HL-60 (cell line): ENCODE results near the gene MAFG.

Experiments used
- DNase-seq, 2 experiments: peaks; one replicate each; pipeline ENCODE4 v3.0.0-alpha.2; 2010 to 2020; ENCODE audit warnings: low read depth in 1 of 2, low spot score in 1 of 2
- H3K27ac ChIP-seq: fragments of 250-450 bp; sonication (Bioruptor Pico); replicated peaks from 2 replicates; pipeline ENCODE4 v1.5.1; 2020; ENCODE audit warnings: mild to moderate bottlenecking, moderate library complexity
- H3K27me3 ChIP-seq: fragments of 250-450 bp; sonication (Bioruptor Pico); 2 replicates; pipeline ENCODE4 v1.5.1; 2021; ENCODE audit warnings: mild to moderate bottlenecking, moderate library complexity; ENCODE audit not compliant: insufficient read depth, poor library complexity, severe bottlenecking
- H3K4me3 ChIP-seq: replicated peaks from 2 replicates; pipeline ENCODE4 v1.5.1; 2011; ENCODE audit warnings: mild to moderate bottlenecking, control low read depth, low read length; ENCODE audit not compliant: insufficient read depth
- CTCF ChIP-seq: IDR thresholded peaks from one replicate; pipeline ENCODE4 v1.5.1; 2011; ENCODE audit warnings: low read length, control low read depth, inconsistent platforms; ENCODE audit not compliant: insufficient read depth
- GABPA ChIP-seq: IDR thresholded peaks from 2 replicates; pipeline ENCODE4 v1.6.1; 2012; ENCODE audit warnings: low read depth
- POLR2AphosphoS5 ChIP-seq: IDR thresholded peaks from 2 replicates; pipeline ENCODE4 v1.6.1; 2012; ENCODE audit warnings: low read depth
- SPI1 ChIP-seq: IDR thresholded peaks from 2 replicates; pipeline ENCODE4 v1.6.1; 2012; ENCODE audit warnings: low read depth, mild to moderate bottlenecking, borderline replicate concordance
- TF ChIP-seq, protein P1 (sequence below): IDR thresholded peaks from 2 replicates; pipeline ENCODE4 v1.6.1; 2012; ENCODE audit warnings: low read depth; ENCODE audit not compliant: insufficient replicate concordance

Gene MAFG

DNA sequence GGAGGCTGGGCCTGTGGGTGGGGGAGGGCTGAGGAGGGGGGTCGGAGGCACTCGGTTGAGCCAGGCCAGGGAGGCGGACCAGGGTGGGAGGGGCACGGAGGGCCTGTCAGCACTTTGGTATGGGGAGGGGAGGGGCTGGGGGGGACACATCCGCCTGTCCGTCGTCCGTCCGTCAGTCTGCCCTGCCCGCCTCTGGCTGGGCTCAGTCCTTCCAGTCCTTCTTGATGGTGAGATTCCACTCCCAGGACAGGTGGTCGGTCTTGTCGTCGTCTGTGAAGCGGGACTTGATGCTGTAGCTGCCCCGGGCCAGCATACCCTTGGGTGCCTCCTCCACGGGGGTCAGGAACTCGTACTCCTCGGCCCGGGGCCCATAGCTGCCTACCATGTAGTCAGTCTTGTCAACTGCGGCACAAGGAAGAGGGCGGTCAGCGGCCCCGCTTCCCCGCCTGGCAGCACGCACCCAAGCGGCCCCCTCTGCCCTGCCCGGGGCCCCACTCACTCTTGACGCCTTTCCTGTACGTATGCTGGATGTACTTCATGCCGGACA, 58.8 kb downstream of the MAFG start:
- Histone ChIP-seq H3K4me3 (peak overlapping the region; percentile 87), H3K27me3 (no peaks in the 10 kb centered on the region), H3K27ac (peak overlapping the region; percentile 93)
- DNase-seq = peak in 1 of 2 experiments; percentile 33
- TF ChIP-seq GABPA (no peak), SPI1 (no peak), CTCF (no peak), POLR2AphosphoS5 (no peak; the same call in 1 of the 2 replicates)
- TF ChIP-seq, protein P1, sequence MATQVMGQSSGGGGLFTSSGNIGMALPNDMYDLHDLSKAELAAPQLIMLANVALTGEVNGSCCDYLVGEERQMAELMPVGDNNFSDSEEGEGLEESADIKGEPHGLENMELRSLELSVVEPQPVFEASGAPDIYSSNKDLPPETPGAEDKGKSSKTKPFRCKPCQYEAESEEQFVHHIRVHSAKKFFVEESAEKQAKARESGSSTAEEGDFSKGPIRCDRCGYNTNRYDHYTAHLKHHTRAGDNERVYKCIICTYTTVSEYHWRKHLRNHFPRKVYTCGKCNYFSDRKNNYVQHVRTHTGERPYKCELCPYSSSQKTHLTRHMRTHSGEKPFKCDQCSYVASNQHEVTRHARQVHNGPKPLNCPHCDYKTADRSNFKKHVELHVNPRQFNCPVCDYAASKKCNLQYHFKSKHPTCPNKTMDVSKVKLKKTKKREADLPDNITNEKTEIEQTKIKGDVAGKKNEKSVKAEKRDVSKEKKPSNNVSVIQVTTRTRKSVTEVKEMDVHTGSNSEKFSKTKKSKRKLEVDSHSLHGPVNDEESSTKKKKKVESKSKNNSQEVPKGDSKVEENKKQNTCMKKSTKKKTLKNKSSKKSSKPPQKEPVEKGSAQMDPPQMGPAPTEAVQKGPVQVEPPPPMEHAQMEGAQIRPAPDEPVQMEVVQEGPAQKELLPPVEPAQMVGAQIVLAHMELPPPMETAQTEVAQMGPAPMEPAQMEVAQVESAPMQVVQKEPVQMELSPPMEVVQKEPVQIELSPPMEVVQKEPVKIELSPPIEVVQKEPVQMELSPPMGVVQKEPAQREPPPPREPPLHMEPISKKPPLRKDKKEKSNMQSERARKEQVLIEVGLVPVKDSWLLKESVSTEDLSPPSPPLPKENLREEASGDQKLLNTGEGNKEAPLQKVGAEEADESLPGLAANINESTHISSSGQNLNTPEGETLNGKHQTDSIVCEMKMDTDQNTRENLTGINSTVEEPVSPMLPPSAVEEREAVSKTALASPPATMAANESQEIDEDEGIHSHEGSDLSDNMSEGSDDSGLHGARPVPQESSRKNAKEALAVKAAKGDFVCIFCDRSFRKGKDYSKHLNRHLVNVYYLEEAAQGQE = no peak
